K562 (cell line): ENCODE measurements around the gene ADGRD1. TPM values are rescaled to one million over a fixed set of nuclear protein-coding genes. Genes with fewer than 3 reads are reported as not detected.
A peak's percentile ranks its signal among the peaks of the same experiment; 100 is the strongest.

Experiments
- ARID1B ChIP-seq: fragments of 450-650 bp; IDR thresholded peaks from 2 replicates; pipeline ENCODE4 v1.6.1; 2016; ENCODE audit warnings: antibody characterized with exemption, mild to moderate bottlenecking, inconsistent platforms
- BHLHE40 ChIP-seq: IDR thresholded peaks from 2 replicates; pipeline ENCODE4 v1.6.1; 2011; ENCODE audit warnings: low read length, improper control_type of control experiment
- CBFA2T2 ChIP-seq: fragments of 450-650 bp; conservative IDR thresholded peaks from 2 replicates; pipeline ENCODE4 v1.6.1; 2017; ENCODE audit warnings: mild to moderate bottlenecking
- EHMT2 ChIP-seq: fragments of 450-650 bp; IDR thresholded peaks from 2 replicates; pipeline ENCODE4 v1.6.1; 2018; ENCODE audit warnings: antibody characterized with exemption
- GTF2A2 ChIP-seq: IDR thresholded peaks from 2 replicates; pipeline ENCODE4 v1.6.1; 2016; ENCODE audit warnings: mild to moderate bottlenecking, missing genetic modification characterization, missing compliant biosample characterization
- KLF6 ChIP-seq: fragments of 250-450 bp; sonication (Bioruptor Pico); IDR thresholded peaks from 2 replicates; pipeline ENCODE4 v1.4.0; 2020; ENCODE audit warnings: mild to moderate bottlenecking, moderate library complexity, borderline replicate concordance
- MAFK ChIP-seq: IDR thresholded peaks from 2 replicates; pipeline ENCODE4 v1.6.1; 2011; ENCODE audit warnings: low read length, improper control_type of control experiment
- MTF1 ChIP-seq: fragments of 250-450 bp; sonication (Bioruptor Pico); IDR thresholded peaks from 2 replicates; pipeline ENCODE4 v1.9.0; 2021; ENCODE audit warnings: moderate library complexity, mild to moderate bottlenecking, inconsistent platforms, borderline replicate concordance
- NONO ChIP-seq, 2 experiments: fragments of 200-400 bp in 1 of 2; fragments of 450-650 bp in 1 of 2; formaldehyde crosslinking in 1 of 2; IDR thresholded peaks; 2 replicates each; pipeline ENCODE4 v1.6.1; 2017; ENCODE audit warnings: low read depth in 2 of 2, mild to moderate bottlenecking in 2 of 2, moderate library complexity in 2 of 2, low read length in 1 of 2
- PHB2 ChIP-seq: fragments of 450-650 bp; IDR thresholded peaks from 2 replicates; pipeline ENCODE4 v1.6.1; 2017; ENCODE audit warnings: low read depth
- PTBP1 ChIP-seq: fragments of 200-400 bp; formaldehyde crosslinking; IDR thresholded peaks from 2 replicates; pipeline ENCODE4 v1.6.1; 2017; ENCODE audit warnings: low read depth, low read length
- PURB ChIP-seq: sonication (generic); formaldehyde crosslinking; IDR thresholded peaks from 2 replicates; pipeline ENCODE4 v1.9.0; 2021; ENCODE audit warnings: low read depth, mild to moderate bottlenecking, missing genetic modification reagents
- RFX1 ChIP-seq: fragments of 450-650 bp; IDR thresholded peaks from 2 replicates; pipeline ENCODE4 v1.6.1; 2016; ENCODE audit warnings: mild to moderate bottlenecking, moderate library complexity
- RHOXF2B ChIP-seq: fragments of 250-450 bp; sonication (Bioruptor Pico); conservative IDR thresholded peaks from 2 replicates; pipeline ENCODE4 v1.5.1; 2021
- RNF2 ChIP-seq: sonication (generic); IDR thresholded peaks from 2 replicates; pipeline ENCODE4 v1.6.1; 2016
- SETDB1 ChIP-seq: IDR thresholded peaks from one replicate; pipeline ENCODE4 v1.6.1; 2012; ENCODE audit warnings: low read length, control low read depth, inconsistent platforms
- XRCC4 ChIP-seq: IDR thresholded peaks from one replicate; pipeline ENCODE4 v1.6.1; 2011; ENCODE audit not compliant: insufficient read depth, insufficient read length; ENCODE audit errors: extremely low read depth
- ZNF408 ChIP-seq: fragments of 250-450 bp; sonication (Bioruptor Pico); IDR thresholded peaks from 2 replicates; pipeline ENCODE4 v1.4.0; 2020; ENCODE audit warnings: low read depth, mild to moderate bottlenecking, moderate library complexity
- ZNF518B ChIP-seq: fragments of 250-450 bp; sonication (Bioruptor Pico); IDR thresholded peaks from 2 replicates; pipeline ENCODE4 v1.5.0; 2021; ENCODE audit warnings: mild to moderate bottlenecking, moderate library complexity
- ZNF668 ChIP-seq: fragments of 250-450 bp; sonication (Bioruptor Pico); IDR thresholded peaks from 2 replicates; pipeline ENCODE4 v1.8.0; 2022; ENCODE audit warnings: mild to moderate bottlenecking, inconsistent platforms
- ZNF707 ChIP-seq: fragments of 250-450 bp; sonication (Bioruptor Pico); conservative IDR thresholded peaks from 2 replicates; pipeline ENCODE4 v1.8.0; 2022; ENCODE audit warnings: inconsistent platforms, mild to moderate bottlenecking, moderate library complexity
- polyA plus RNA-seq, 8 experiments: library from polyadenylated mRNA; depleted of rRNA in 4 of 8; stranded (reverse) in 5 of 8; unstranded in 3 of 8; fragments of >200 nt; fragmentation: Nextera tagmentation in 2 of 8; fragmentation: Illumina TruSeq in 1 of 8; extraction: Ambion mirVana in 2 of 8; extraction: Trizol in 1 of 8; gene quantifications; 2 replicates each; pipeline versions ENCODE4 v1.2.1 to v1.2.3, GENCODE V29; 2011 to 2014; ENCODE audit warnings: inconsistent platforms in 1 of 8, missing spikeins in 1 of 8
- total RNA-seq, 7 experiments: library from RNA; depleted of rRNA in 6 of 7; stranded (reverse); fragments of >200 nt in 6 of 7; fragmentation: Illumina TruSeq in 2 of 7; extraction: Trizol in 2 of 7; gene quantifications; 2 replicates each; pipeline versions ENCODE4 v1.2.1 to v1.2.3, GENCODE V29; 2011 to 2021; ENCODE audit warnings: low replicate concordance in 1 of 7
- TF ChIP-seq, protein P1 (sequence below): fragments of 200-800 bp; sonication (Bioruptor generic); IDR thresholded peaks from 2 replicates; pipeline ENCODE4 v1.6.1; 2017; ENCODE audit warnings: missing genetic modification characterization, missing compliant biosample characterization

Gene ADGRD1
- total and polyA plus RNA-seq, 9 of the 15 experiments (the other 6 are each of a cell fraction or from before 2014, with no cell fraction given) = 1.7 to 11.7 (median 3.3) TPM

DNA sequence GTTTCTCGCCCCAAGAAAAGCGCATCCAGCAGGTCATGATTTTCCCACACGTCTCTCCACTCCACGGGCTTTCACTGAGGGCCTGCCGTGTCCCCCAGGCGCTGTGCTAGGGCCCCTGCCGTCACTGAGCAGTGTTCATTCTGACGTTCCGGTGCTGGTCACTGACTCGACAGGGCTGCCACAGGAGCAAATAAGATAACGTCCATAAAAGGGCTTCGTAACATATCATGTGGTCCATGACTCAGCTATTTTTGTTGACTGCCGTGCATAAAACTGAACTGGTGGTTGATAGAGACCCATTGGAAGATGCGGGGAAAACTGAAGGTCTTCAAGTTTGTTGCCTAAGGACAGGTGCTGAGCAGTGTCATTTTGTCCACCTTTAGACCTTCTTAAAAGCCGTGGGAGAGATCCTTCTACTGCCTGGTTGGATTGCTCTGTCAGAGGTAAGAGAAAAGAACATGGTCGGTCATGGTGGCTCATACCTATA is 46.3 kb downstream of the ADGRD1 start (continued):
- TF ChIP-seq, protein P1, sequence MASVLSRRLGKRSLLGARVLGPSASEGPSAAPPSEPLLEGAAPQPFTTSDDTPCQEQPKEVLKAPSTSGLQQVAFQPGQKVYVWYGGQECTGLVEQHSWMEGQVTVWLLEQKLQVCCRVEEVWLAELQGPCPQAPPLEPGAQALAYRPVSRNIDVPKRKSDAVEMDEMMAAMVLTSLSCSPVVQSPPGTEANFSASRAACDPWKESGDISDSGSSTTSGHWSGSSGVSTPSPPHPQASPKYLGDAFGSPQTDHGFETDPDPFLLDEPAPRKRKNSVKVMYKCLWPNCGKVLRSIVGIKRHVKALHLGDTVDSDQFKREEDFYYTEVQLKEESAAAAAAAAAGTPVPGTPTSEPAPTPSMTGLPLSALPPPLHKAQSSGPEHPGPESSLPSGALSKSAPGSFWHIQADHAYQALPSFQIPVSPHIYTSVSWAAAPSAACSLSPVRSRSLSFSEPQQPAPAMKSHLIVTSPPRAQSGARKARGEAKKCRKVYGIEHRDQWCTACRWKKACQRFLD (CRISPR knock-in tag) = peak; percentile 85
- TF ChIP-seq ZNF707 (CRISPR knock-in tag) (peak; percentile 50; the same call in 1 of the 2 replicates), XRCC4 (no peak), NONO (IDR thresholded peaks at IDR 0.05; ENCODE audit: low read depth in 2 of 2, low read length in 1 of 2) (no peak), RNF2 (peak; percentile 77), PURB (CRISPR knock-in tag) (no peak), PTBP1 (no peak), GTF2A2 (tag) (no peak), BHLHE40 (peak; percentile 28; the same call in 1 of the 2 replicates), MAFK (peak; percentile 98), RFX1 (no peak), EHMT2 (peak; percentile 88), ZNF668 (no peak; the same call in 1 of the 2 replicates), ZNF518B (CRISPR knock-in tag) (no peak), CBFA2T2 (peak; percentile 57), PHB2 (no peak), KLF6 (peak; percentile 71; the same call in 1 of the 2 replicates), MTF1 (no peak), SETDB1 (no peak), ZNF408 (CRISPR knock-in tag) (no peak), RHOXF2B (CRISPR knock-in tag) (no peak), ARID1B (peak; percentile 88)
